ENCODE data around the gene RAB12.

- TF ChIP-seq CTCF (IDR thresholded peaks at IDR 0.05) (no peak), EZH2 (IDR thresholded peaks at IDR 0.05) (no peak), EZH2phosphoT487 (IDR thresholded peaks at IDR 0.05) (no peak)
Observed at GRCh38 chr18:8659609-8660242, 50.5 kb downstream of the RAB12 start.

Measured in neural progenitor cell (in vitro differentiated cells).